ENCODE data around the gene CFI.

DNA sequence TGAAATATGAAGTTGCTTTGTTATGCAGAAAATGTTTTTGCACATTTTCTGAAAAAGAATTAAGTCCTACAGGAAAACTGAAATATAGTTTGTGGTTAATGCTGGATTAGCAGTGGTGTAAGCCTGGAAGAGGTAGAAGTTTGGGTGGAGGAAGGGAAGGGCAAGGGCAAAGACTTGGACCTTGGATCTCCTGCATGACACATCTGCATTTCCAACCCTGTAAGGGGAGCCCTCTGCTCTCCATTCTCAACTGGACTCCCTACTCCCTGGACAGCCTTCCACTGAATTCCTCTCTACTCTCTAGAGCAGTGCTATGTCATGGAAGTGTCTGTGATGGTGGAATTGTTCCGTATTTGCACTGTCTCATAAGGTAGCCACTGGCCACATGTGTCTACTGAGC lies 103.1 kb downstream of the CFI start:
- TF ChIP-seq, protein P1, sequence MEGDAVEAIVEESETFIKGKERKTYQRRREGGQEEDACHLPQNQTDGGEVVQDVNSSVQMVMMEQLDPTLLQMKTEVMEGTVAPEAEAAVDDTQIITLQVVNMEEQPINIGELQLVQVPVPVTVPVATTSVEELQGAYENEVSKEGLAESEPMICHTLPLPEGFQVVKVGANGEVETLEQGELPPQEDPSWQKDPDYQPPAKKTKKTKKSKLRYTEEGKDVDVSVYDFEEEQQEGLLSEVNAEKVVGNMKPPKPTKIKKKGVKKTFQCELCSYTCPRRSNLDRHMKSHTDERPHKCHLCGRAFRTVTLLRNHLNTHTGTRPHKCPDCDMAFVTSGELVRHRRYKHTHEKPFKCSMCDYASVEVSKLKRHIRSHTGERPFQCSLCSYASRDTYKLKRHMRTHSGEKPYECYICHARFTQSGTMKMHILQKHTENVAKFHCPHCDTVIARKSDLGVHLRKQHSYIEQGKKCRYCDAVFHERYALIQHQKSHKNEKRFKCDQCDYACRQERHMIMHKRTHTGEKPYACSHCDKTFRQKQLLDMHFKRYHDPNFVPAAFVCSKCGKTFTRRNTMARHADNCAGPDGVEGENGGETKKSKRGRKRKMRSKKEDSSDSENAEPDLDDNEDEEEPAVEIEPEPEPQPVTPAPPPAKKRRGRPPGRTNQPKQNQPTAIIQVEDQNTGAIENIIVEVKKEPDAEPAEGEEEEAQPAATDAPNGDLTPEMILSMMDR (IDR thresholded peaks at IDR 0.05; ENCODE audit: poor library complexity): no peak
- no peak for TF ChIP-seq EZH2 (IDR thresholded peaks at IDR 0.05; ENCODE audit: borderline replicate concordance)
- TF ChIP-seq EZH2phosphoT487 (IDR thresholded peaks at IDR 0.05; ENCODE audit: low read depth, severe bottlenecking, unreplicated experiment): no peak

Measured in hepatocyte (in vitro differentiated cells).